ENCODE measurements around the gene CTSZ.

GRCh38 chr20:58963060-58963584 is 43.9 kb downstream of the CTSZ start:
- no peak for TF ChIP-seq CTCF (IDR thresholded peaks at IDR 0.05 in 4 of 5, conservative IDR thresholded peaks at IDR 0.05 in 1 of 5)
- no peak for TF ChIP-seq POLR2A (IDR thresholded peaks at IDR 0.05)

Measured in gastrocnemius medialis (tissue), 4 donors.